ENCODE data around the gene FOXP2.
"Not testable (repeated sequence)": the region's sequence is repeated elsewhere in the genome, so short reads cannot be mapped to it uniquely, and the experiment has no call there.

The FOXP2 gene

DNA sequence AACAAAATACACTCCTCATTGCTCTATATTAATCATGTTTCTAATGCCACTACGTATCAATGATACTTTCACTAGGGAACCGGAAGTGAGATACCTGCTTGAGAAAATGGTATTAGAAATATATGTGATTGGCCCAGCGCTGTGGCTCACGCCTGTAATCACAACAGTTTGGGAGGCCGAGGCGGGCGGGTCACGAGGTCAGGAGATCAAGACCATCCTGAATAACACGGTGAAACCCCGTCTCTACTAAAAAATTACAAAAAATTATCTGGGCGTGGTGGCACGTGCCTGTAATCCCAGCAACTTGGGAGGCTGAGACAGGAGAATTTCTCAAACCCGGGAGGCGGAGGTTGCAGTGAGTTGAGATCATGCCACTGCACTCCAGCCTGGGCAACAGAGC, 132.7 kb downstream of the FOXP2 start:
- H3K27me3 ChIP-seq (ENCODE audit: control insufficient read depth, insufficient read depth, low read length); H3K36me3 ChIP-seq (ENCODE audit: control insufficient read depth, insufficient read depth, low read length); H3K4me3 ChIP-seq (ENCODE audit: low read depth, low read length); H3K27ac ChIP-seq (ENCODE audit: low read depth, low read length); H3K9ac ChIP-seq (ENCODE audit: low read depth, low read length); H3K4me1 ChIP-seq (ENCODE audit: control insufficient read depth, insufficient read depth, low read length); H3K9me3 ChIP-seq (ENCODE audit: control insufficient read depth, insufficient read depth, low read length): not testable (repeated sequence)

DNA sequence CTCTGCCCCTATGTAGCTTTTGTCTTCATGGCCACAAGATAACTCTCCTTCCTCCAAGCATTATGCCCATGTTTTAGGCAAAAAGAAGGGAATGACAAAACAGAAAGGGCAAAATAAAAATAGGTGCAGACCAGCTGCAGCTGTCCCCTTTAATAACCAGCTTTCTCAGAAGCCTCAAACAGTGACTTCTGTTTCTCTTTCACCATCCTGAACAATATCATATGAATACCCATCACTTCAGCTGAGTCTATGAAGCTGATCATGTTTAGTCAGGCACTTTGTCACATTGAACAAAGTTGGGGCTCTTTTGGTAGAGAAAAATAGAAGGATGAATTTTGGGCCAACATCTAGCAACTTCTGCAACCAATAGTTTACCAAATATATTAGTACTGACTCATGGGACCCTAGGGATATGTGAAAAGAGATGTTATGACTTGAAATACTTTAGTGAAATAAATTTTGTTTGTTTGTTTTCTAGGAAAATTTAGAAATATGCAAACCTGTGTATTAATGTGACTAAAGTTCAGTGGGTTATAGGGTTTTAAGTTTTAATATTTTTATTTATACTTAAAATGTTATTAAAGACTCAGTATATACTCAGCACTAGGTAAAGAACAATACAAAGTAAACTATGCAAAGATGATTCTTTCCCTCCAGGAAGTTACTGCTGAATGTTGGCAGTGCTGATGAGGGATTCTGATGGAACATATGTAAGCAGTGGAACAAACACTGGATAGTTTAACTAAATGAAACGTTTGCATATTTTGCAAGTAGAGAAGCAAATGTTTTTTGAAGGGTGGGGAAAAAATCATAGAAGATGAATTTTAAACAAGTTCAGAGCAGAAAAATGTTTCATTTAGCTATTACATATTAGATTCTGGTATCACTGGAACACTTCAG, 133.7 kb downstream of the FOXP2 start:
- H3K4me3 ChIP-seq (ENCODE audit: low read depth, low read length): no peak overlapping the region
- H3K27ac ChIP-seq (ENCODE audit: low read depth, low read length): no peak overlapping the region
- H3K9me3 ChIP-seq (ENCODE audit: control insufficient read depth, insufficient read depth, low read length): no peaks in the 10 kb centered on the region
- no peak overlapping the region for H3K9ac ChIP-seq (ENCODE audit: low read depth, low read length)
- no peaks in the 10 kb centered on the region for H3K36me3 ChIP-seq (ENCODE audit: control insufficient read depth, insufficient read depth, low read length)
- H3K4me1 ChIP-seq (ENCODE audit: control insufficient read depth, insufficient read depth, low read length): no peaks in the 10 kb centered on the region
- no peaks in the 10 kb centered on the region for H3K27me3 ChIP-seq (ENCODE audit: control insufficient read depth, insufficient read depth, low read length)

DNA sequence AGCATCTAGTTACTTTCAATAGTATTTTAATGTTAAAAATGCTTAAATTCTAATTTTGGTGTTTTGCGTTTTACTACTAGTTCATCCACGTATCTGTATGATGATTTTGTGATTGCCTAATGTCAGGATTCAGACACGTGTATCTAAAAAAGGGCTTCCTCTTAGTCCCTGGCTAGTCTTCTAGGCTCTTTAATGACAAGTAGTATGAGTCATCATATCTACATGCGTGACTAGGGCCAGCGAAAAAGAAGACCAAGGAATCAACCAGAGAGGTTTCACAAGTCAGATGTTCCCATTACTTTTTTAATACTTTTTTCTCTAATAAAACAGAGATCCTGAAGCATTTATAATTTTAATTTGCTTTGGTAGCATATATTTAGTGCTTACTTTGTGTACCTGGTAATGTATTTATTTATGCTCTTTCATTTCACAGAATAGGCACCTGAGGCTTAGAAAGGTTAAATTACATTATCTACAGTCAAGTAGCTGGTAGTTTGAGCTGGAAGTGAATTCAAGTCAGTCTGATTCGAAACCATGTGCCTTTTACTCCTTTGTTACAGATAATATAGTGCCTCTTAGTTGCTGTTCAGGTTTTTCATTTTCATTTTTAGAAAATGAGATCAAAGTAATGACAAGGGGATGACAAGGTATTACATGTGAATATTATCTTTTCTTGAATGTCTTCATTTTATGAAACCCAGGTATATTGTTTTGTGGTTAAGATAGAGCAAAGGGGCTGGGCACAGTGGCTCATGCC, 140.3 kb downstream of the FOXP2 start:
- Histone ChIP-seq H3K27me3 (ENCODE audit: control insufficient read depth, insufficient read depth, low read length) (no peaks in the 10 kb centered on the region), H3K36me3 (ENCODE audit: control insufficient read depth, insufficient read depth, low read length) (no peaks in the 10 kb centered on the region), H3K4me1 (ENCODE audit: control insufficient read depth, insufficient read depth, low read length) (no peaks in the 10 kb centered on the region), H3K4me3 (ENCODE audit: low read depth, low read length) (no peak overlapping the region), H3K27ac (ENCODE audit: low read depth, low read length) (no peak overlapping the region), H3K9ac (ENCODE audit: low read depth, low read length) (no peak overlapping the region), H3K9me3 (ENCODE audit: control insufficient read depth, insufficient read depth, low read length) (no peaks in the 10 kb centered on the region)

DNA sequence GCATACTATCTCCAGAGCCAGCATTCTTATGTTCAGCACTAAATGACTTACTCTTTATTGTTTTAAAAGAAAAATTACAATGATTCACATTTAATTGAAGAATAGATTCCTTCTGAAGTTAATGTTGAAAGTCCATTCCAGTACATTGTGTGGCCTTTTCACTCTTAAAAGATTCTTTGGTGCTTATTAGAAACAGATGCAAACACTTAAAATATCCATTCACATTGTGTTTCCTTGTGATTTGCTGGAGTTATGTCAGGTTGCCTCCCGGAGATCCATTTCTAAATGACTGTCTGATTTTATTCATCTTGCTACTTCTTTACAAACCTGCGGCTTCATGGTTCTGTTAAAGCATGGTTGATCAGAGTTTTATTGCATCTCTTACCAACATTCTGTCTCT, 152.8 kb downstream of the FOXP2 start:
- H3K27ac ChIP-seq (ENCODE audit: low read depth, low read length): no peak overlapping the region
- H3K4me1 ChIP-seq (ENCODE audit: control insufficient read depth, insufficient read depth, low read length): no peaks in the 10 kb centered on the region
- no peak overlapping the region for H3K9ac ChIP-seq (ENCODE audit: low read depth, low read length)
- H3K27me3 ChIP-seq (ENCODE audit: control insufficient read depth, insufficient read depth, low read length): no peaks in the 10 kb centered on the region
- no peaks in the 10 kb centered on the region for H3K36me3 ChIP-seq (ENCODE audit: control insufficient read depth, insufficient read depth, low read length)
- no peak overlapping the region for H3K4me3 ChIP-seq (ENCODE audit: low read depth, low read length)
- H3K9me3 ChIP-seq (ENCODE audit: control insufficient read depth, insufficient read depth, low read length): no peaks in the 10 kb centered on the region

DNA sequence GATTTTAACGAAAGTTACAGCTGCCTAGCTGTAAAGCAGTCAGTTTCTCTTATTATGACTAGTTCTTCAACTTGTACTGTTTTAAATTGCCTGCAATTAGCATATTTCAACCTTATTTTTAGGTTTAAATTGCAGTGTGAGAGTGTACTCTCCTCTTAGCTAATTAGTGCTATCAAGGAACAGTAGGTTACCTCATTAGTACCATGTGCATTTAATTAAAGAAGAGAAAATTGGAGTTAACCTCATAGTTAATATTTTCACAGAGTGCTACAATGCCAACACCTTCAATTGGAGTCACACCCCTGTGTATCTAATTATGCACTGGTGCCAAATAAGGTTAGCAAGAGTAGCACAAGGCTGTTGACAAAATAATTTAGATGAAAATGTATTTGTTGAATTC, 154.6 kb downstream of the FOXP2 start:
- Histone ChIP-seq H3K36me3 (ENCODE audit: control insufficient read depth, insufficient read depth, low read length) (no peaks in the 10 kb centered on the region), H3K27me3 (ENCODE audit: control insufficient read depth, insufficient read depth, low read length) (no peaks in the 10 kb centered on the region), H3K9ac (ENCODE audit: low read depth, low read length) (no peak overlapping the region), H3K4me3 (ENCODE audit: low read depth, low read length) (no peak overlapping the region), H3K27ac (ENCODE audit: low read depth, low read length) (no peak overlapping the region), H3K9me3 (ENCODE audit: control insufficient read depth, insufficient read depth, low read length) (no peaks in the 10 kb centered on the region), H3K4me1 (ENCODE audit: control insufficient read depth, insufficient read depth, low read length) (no peaks in the 10 kb centered on the region)

DNA sequence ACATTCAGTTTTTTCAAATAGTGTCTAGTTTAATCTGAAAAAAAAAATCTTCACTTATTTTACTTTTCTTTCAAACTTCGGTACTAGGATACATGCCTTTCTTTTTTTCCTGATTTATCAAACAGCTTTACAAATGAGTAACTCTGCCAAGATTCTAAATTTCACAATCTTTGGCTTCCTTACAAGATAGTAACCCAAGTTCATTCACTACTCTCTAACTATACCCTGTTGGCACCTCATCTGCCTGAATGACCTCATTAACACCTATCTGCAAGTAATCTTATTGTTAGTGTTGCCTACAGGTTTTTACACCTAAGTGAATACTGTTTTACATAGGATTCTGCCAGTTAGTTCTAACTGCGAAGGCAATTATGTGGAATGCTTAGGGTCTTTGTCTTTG, 159.8 kb downstream of the FOXP2 start:
- H3K27me3 ChIP-seq (ENCODE audit: control insufficient read depth, insufficient read depth, low read length): no peaks in the 10 kb centered on the region
- H3K9me3 ChIP-seq (ENCODE audit: control insufficient read depth, insufficient read depth, low read length): no peaks in the 10 kb centered on the region
- H3K9ac ChIP-seq (ENCODE audit: low read depth, low read length): no peak overlapping the region
- H3K36me3 ChIP-seq (ENCODE audit: control insufficient read depth, insufficient read depth, low read length): no peaks in the 10 kb centered on the region
- H3K4me1 ChIP-seq (ENCODE audit: control insufficient read depth, insufficient read depth, low read length): peaks cover 2% of the 10 kb centered on the region; the same call in 1 of the 2 replicates
- H3K27ac ChIP-seq (ENCODE audit: low read depth, low read length): no peak overlapping the region
- no peak overlapping the region for H3K4me3 ChIP-seq (ENCODE audit: low read depth, low read length)

DNA sequence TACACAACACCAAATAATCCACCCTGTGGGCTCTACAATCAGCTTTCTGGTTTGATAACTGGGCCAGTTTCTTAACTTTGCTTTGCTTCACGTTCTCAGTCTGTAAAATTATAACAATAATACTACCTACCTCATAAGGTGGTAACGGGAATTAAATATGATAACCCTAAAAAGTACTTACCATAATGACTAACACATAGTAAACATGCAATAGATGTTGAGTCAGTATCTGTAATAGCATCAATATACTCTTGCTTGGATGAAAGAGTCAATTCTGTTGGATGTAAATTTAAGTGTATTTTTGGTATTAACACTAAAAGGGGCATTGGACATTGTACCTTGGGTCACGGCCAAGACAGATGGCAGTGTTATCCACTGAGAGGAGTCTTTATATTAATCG, 160.5 kb downstream of the FOXP2 start:
- H3K9ac ChIP-seq (ENCODE audit: low read depth, low read length): no peak overlapping the region
- no peak overlapping the region for H3K4me3 ChIP-seq (ENCODE audit: low read depth, low read length)
- H3K4me1 ChIP-seq (ENCODE audit: control insufficient read depth, insufficient read depth, low read length): peaks cover 2% of the 10 kb centered on the region; the same call in 1 of the 2 replicates
- H3K27me3 ChIP-seq (ENCODE audit: control insufficient read depth, insufficient read depth, low read length): no peaks in the 10 kb centered on the region
- H3K9me3 ChIP-seq (ENCODE audit: control insufficient read depth, insufficient read depth, low read length): no peaks in the 10 kb centered on the region
- no peak overlapping the region for H3K27ac ChIP-seq (ENCODE audit: low read depth, low read length)
- no peaks in the 10 kb centered on the region for H3K36me3 ChIP-seq (ENCODE audit: control insufficient read depth, insufficient read depth, low read length)

DNA sequence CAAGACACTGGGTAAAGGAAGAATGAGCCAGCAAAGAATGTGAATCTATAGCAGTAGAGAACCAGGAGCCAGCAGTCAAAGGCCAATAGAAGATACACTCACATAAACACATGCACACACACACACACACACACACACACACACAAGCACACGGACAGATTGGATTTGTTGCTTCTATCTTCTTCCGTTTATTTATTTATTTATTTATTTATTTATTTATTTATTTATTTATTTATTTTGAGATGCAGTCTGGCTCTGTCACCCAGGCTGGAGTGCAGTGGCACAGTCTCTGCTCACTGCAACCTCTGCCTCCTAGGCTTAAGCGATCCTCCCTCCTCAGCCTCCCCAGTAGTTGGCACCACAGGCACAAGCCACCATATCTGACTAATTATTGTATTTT, 166.3 kb downstream of the FOXP2 start:
- H3K9me3 ChIP-seq (ENCODE audit: control insufficient read depth, insufficient read depth, low read length); H3K9ac ChIP-seq (ENCODE audit: low read depth, low read length); H3K4me1 ChIP-seq (ENCODE audit: control insufficient read depth, insufficient read depth, low read length); H3K27me3 ChIP-seq (ENCODE audit: control insufficient read depth, insufficient read depth, low read length); H3K36me3 ChIP-seq (ENCODE audit: control insufficient read depth, insufficient read depth, low read length); H3K4me3 ChIP-seq (ENCODE audit: low read depth, low read length); H3K27ac ChIP-seq (ENCODE audit: low read depth, low read length): not testable (repeated sequence)

DNA sequence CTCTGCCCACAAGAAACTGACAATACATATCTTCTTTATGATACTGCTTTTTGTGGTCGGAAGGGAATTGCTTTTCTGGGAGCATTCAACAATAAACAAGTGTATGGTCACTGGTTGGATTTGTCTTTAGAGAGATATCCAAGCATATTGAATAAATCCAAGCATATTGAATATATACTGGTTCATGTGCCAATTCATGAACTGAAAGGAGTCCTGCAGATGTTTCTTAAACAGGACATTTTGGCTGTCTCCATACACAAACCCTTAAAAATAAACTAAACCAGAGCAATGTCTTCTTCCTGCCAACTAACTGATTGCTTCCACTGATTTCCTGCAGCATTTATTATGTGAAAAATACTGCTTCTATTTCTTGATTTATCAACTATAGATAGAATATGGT, 173.9 kb downstream of the FOXP2 start:
- Histone ChIP-seq H3K9me3 (ENCODE audit: control insufficient read depth, insufficient read depth, low read length) (no peaks in the 10 kb centered on the region; the same call in 1 of the 2 replicates), H3K4me1 (ENCODE audit: control insufficient read depth, insufficient read depth, low read length) (no peaks in the 10 kb centered on the region), H3K4me3 (ENCODE audit: low read depth, low read length) (no peak overlapping the region), H3K27me3 (ENCODE audit: control insufficient read depth, insufficient read depth, low read length) (no peaks in the 10 kb centered on the region), H3K36me3 (ENCODE audit: control insufficient read depth, insufficient read depth, low read length) (no peaks in the 10 kb centered on the region), H3K27ac (ENCODE audit: low read depth, low read length) (no peak overlapping the region), H3K9ac (ENCODE audit: low read depth, low read length) (no peak overlapping the region)

DNA sequence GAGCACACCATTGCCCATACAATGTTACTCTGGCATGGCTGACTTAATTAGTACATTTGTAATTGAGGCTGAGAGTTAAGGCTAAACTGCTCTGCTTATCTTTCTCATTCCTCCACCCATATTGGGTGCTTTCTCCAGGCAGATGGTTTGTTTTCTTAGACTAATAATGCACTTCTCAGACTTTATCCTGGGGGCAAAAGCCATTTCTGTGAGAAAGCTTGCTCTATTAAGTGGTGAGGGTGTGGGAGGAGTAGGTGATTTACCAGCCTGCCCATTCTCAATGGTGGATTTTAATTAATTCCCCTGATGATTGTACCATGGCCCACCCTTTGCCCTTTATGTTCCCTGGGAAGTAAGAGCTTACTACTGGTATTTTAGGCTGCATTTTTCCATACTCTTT, 174.8 kb downstream of the FOXP2 start:
- Histone ChIP-seq H3K9me3 (ENCODE audit: control insufficient read depth, insufficient read depth, low read length) (no peaks in the 10 kb centered on the region; the same call in 1 of the 2 replicates), H3K4me1 (ENCODE audit: control insufficient read depth, insufficient read depth, low read length) (no peaks in the 10 kb centered on the region), H3K4me3 (ENCODE audit: low read depth, low read length) (no peak overlapping the region), H3K27ac (ENCODE audit: low read depth, low read length) (no peak overlapping the region), H3K36me3 (ENCODE audit: control insufficient read depth, insufficient read depth, low read length) (no peaks in the 10 kb centered on the region), H3K9ac (ENCODE audit: low read depth, low read length) (no peak overlapping the region), H3K27me3 (ENCODE audit: control insufficient read depth, insufficient read depth, low read length) (no peaks in the 10 kb centered on the region)

DNA sequence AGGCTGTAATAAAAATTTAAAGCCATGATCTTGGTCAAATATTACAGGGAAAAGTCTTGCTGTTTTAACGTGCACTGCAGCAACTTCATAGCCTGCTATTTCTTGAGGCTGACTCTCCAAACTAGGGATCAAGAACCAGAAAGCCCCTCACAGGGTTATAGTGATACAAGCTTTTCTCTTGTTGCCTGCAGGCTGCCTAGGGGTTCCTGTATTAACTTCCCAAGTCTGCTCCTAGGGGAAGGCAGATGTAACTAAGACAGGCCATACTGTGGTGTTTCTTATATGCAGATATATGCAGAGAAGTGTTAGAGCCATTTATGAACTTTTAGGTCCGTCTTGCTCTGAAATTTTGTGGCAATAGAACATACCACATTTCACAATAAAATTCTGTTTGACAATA, 175.7 kb downstream of the FOXP2 start:
- H3K9ac ChIP-seq (ENCODE audit: low read depth, low read length): no peak overlapping the region
- H3K4me3 ChIP-seq (ENCODE audit: low read depth, low read length): no peak overlapping the region
- H3K4me1 ChIP-seq (ENCODE audit: control insufficient read depth, insufficient read depth, low read length): no peaks in the 10 kb centered on the region
- no peaks in the 10 kb centered on the region for H3K27me3 ChIP-seq (ENCODE audit: control insufficient read depth, insufficient read depth, low read length)
- no peak overlapping the region for H3K27ac ChIP-seq (ENCODE audit: low read depth, low read length)
- no peaks in the 10 kb centered on the region for H3K36me3 ChIP-seq (ENCODE audit: control insufficient read depth, insufficient read depth, low read length)
- no peaks in the 10 kb centered on the region; the same call in 1 of the 2 replicates for H3K9me3 ChIP-seq (ENCODE audit: control insufficient read depth, insufficient read depth, low read length)
